Stimulated activated CD8-positive, alpha-beta memory T cell treated with anti-CD3 and anti-CD28 coated beads, Interleukin-15, amount 100 ng/mL, for 48 hours (primary cell): ENCODE measurements around the gene TTC39A.

Experiments used
- DNase-seq, 2 donors: peaks; one replicate each; pipeline ENCODE4 v3.0.0-alpha.2; 2020; ENCODE audit warnings: low read depth in 2 of 2

The TTC39A gene

GRCh38 chr1:51330331-51331201 lies at the start of gene TTC39A:
TTC39A (minus strand) TSS chr1:51330562; CDS start chr1:51330477, 85 bp downstream.
- no peak for DNase-seq

GRCh38 chr1:51378871-51379270 lies 48.5 kb upstream of the TTC39A start:
- DNase-seq: no peak

DNA sequence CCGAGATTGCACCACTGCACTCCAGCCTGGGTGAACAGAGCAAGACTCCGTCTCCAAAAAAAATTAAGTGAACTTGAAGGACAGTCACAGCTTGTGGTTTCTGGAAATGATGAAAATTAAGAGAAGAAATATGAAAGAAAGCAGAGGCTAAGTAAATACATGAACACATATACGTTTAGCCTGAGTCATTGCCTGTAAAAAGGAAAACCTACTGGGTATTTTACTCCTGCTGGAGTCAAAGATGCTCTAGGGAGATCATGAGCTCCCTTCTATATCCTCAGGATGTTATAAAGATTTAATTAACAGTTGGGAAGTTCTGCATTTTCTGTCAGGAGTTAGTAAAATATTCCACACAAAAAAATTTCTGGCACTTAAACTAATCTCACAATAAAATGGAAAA lies 43.5 kb upstream of the TTC39A start:
- DNase-seq: no peak

DNA sequence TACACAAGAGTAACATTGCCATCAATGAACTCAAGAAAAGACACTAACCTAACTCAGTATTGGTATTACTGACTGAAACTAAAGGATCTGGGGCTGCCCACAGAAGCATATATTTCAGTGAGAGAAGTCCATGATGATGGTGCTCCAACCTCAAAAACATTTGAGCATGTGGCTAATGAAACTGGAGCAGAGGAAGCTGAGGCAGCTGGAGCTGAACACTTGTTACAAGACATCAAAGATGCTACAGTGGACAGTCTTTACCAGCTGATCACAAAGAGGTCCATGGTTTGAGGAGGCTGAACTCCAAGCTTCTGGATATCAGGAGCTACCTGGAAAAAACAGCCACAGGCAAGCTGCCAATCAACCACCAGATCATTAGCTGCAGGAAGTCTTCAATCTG lies 42.2 kb upstream of the TTC39A start:
- no peak for DNase-seq

- DNase-seq: no peak
These were observed 38.8 kb upstream of the TTC39A start for GRCh38 chr1:51369171-51369570.

DNA sequence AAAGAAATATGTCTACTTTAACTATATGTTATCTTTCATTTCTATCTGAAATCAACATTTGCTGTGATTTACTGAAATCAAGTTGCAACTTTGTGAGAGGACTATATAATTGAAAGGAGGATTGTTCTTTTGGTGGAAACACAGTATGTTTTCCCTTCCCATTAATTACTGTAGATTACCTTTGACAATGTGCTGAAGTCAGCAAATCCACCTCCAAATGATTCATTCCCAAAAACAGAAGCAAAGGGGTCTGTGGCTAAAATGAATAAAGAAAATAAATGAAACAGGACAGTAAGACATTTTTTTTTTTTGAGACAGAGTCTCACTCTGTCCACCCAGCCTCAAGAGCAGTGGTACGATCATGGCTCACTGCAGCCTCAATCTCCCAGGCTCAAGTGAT lies 35.4 kb upstream of the TTC39A start:
- no peak for DNase-seq

DNA sequence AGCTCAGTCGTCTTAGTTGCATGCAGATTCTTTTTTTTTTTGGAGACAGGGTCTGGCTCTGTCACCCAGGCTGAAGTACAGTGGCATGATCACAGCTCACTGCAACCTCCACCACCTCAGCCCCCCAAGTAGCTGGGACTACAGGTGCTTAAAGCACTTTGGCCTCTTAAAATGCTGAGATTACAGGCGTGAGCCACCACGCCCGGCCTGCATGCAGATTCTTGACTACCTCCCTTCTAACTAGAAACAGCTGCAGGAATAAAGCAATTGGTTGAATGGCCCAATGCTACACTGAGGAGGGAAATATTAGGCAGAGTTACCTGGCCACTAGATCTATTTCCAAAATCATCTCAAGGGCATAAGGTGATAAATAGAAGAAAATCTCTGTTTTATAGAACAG lies 29.5 kb upstream of the TTC39A start:
- no peak for DNase-seq

- no peak for DNase-seq
These were observed 25.0 kb upstream of the TTC39A start for GRCh38 chr1:51355382-51355781.

- DNase-seq: no peak
These were observed 24.1 kb upstream of the TTC39A start for GRCh38 chr1:51354416-51354815.

DNA sequence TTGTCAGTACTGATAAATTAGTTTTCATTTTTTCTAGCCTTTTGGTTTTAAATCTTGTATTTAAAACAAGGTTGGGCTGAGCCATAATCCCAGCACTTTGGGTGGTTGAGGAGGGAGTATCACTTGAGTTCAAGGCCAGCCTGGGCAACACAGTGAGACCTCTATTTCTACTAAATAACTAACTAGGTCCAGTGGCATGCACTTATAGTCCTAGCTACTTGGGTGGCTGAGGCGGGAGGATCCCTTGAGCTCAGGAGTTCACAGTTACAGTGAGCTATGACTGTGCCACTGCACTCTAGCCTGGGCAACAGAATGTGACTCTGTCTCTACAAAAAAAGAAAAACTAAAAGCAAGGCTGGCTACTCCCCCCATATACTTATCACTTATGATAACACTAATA lies 21.5 kb upstream of the TTC39A start:
- DNase-seq: no peak

DNA sequence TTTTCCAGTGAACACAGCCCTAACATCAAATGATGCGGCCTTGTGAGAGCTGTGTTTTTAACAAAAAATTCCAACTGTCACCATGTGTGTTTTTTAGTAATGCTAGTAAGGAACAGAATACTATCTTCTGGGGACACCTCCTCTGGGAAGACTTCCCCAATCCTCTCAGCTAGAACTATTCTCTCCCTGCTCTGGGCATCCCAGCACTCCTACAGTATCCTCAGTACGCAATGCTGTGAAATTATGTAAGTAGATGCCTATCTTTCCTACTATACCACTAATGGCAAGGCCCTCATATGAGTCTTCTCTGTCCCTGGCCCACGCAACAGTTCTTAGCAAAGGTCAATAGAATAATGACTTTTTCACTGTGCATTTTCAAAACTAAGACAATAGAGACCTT lies 19.5 kb upstream of the TTC39A start:
- no peak for DNase-seq

GRCh38 chr1:51348147-51348527 lies 17.8 kb upstream of the TTC39A start:
- no peak for DNase-seq

DNA sequence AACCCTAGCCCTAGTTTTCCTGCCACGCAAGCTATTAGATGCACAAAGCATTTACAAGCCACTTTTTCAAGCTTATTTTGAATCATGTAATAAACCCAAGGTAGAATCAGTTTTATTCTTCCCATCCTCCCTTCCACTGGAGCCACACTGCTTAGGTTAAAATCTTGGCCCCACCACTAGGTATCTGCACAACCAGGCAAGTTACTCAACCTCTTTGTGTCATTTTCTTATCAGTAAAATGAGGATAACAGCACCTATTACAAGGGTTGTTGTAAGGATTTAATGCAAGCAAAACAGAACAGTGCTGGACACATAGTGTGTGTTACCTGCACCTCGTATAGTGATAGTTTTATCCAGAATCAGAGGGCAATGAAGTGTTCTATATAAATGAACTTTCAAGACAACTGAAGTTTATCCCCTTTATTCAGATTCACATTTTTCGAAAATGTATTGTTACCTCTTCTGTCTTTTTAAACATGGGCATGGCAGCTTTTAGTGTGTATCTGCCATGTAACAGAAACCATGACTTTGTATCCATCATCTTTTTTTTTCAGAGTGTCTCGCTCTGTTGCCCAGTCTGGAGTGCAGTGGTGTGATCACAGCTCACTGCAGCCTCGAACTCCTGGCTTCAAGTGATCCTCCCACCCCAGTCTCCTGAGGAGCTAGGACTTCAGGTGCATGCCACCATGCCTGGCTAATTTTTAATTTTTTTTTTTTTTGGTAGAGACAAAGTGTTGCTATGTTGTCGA lies 17.2 kb upstream of the TTC39A start:
- DNase-seq: no peak

- no peak for DNase-seq
These were observed 16.0 kb upstream of the TTC39A start for GRCh38 chr1:51346086-51346942.

DNA sequence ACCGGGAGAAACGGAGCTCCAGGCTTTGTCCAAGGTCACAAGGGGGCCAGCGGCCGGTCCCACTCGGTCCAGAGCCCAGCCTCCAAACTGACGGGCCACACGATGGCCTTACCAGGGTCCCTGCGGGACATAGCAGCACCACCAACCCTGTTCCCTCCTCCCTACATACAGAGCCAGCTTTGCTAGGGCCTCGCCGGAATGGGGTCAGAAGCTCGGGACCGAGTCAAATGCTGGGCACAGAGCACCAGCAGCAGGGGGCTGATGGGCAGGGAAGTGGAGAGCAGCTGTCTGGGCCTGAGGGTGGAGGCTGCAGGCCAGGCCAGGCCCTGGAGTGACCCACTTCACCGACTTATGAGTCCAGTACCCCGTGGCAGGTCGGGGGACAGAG lies 14.9 kb upstream of the TTC39A start:
- no peak for DNase-seq

DNA sequence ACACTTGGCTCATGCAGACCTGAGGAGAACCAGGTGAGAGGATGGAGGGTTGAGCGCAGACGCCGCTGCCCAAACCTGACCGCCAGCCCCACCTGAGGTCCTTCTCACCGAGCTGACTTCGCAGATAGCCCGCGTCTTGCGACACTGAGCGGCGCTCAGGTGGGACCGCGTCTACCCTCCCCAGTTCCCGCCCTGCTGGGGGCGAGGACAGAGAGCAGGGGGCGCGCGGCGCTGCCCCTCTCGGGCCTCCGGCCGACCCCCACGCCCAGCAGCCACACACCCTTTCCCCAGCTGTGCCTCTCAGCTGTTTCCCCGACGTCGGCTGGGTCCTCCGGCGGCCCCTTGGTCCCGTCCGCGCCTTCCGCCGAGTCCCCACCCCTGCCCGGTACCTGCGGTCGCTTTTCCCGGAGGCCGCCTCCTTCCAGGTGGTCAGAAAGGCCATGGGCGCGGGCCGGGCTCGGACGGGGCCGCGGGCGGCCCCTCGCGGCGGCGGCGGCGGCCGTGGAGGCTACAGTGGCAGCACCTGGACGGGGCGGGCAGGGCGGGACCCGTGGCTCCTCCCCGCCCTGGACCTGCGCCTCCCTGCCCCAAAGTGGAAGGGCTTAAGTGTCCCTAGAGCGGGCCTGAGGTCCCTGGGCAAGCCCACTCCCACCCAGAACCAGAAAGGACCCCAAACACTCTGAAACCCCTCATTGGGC lies 14.4 kb upstream of the TTC39A start:
- DNase-seq: no peak

DNA sequence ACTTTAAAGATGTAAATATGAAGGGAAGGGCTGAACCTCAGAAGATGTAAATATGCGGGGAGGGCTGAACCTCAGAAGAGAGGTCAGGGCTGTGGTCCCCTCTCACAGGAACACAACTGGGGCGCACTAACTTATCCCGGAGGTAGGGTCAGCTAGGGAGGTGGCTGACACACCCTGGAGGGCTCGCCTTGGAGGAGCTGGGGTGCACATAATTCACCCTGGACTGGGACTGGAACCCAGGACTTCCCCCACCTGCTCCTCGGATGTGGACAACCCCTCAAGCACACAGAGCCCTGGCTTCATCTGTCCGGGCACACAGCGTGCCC lies 13.9 kb upstream of the TTC39A start:
- DNase-seq: no peak

DNA sequence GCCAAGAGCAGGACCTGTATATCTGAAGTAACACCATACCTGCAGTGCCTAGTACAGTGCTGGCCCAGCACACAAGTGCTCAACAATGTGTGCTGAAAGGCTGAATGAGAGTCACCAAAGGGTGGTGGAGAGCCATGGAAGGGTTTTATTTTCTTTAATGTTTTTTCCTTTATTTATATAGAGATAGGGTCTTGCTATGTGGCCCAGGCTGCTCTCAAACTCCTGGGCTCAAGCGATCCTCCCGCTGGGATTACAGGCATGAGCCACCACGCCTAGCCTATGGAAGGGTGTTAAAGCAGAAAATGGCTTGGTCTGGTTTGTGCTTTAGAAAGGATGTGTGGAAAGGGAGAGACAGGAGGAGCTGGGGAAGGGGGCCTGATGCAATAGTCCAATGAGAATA lies 13.3 kb upstream of the TTC39A start:
- no peak for DNase-seq

DNA sequence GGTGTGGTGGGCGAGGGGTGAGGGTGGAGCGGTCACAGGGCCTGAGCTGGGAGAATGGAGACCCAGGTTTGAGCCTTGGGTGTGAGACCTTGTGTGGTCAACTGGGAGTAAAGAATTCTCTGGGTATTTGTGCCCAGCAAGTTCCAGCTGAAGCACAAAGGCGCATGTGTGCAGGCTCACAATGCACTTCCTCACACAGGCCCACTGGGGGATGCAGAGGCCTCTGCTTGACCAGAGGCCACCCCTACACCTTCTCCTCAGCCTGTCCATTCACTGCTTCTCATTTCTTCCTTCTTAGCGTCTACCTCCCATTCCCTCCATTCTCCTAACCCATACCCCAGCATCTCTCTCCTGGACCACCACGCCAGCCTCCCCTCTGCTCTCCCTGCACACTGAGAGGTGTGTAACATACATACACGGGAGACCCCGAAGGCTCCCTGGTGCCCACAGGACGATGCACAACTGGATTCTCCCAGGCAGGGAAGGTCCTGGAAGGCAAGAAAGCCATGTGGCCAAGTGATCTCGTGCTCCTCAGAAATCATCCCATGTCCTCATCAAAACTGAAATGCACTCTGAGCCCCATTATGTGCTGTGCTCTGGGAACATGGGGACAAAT lies 12.3 kb upstream of the TTC39A start:
- no peak for DNase-seq

- DNase-seq: no peak
These were observed 11.6 kb upstream of the TTC39A start for GRCh38 chr1:51341876-51342496.

- no peak for DNase-seq
These were observed 10.0 kb upstream of the TTC39A start for GRCh38 chr1:51340380-51340779.
